Omental fat pad (tissue), 4 donors: ENCODE results near the gene MMP17. TPM values are rescaled to one million over a fixed set of nuclear protein-coding genes. Genes with fewer than 3 reads are reported as not detected.

Experiments
- ATAC-seq: fragments of 150-250 bp; one replicate; pipeline ENCODE4 v1.9.1; 2016; ENCODE audit warnings: mild to moderate bottlenecking, moderate library complexity; ENCODE audit not compliant: low FRiP score
- DNase-seq: peaks from one replicate; pipeline ENCODE4 v3.0.0-alpha.2; 2019; ENCODE audit warnings: low spot score
- CTCF ChIP-seq, 3 donors: fragments of 450-650 bp; IDR thresholded peaks; one replicate each; pipeline ENCODE4 v1.5.1; 2016 to 2017; ENCODE audit warnings: antibody characterized with exemption in 3 of 3, mild to moderate bottlenecking in 3 of 3, moderate library complexity in 2 of 3
- total RNA-seq, 4 donors: library from RNA; depleted of rRNA; stranded (reverse); fragments of >200 nt; gene quantifications; one replicate each; pipeline ENCODE4 v1.1.0, GENCODE V29; 2016

The MMP17 gene
- total RNA-seq, 4 donors from 2014 or later = 2.3 to 10.9 (median 3.0) TPM

DNA sequence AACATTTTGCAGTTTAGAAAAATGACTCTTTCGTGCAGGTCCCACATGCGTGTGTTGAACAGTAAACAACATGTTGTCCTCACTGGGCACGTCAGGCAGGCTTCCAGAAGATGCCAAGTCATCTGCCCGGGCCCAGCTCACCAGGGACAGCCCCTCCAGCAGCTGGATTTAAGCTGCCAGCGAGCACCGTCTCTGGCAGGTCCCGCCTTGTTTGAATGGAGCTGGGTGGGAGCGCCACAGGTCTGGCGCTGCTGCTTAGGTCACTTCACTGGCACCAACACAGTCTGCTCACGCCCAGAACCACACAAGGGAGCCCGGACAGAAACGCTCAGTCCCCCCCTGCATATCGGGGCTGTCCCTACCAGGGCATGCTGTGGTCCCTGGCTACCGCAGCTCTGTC lies 33.1 kb upstream of the MMP17 start:
- DNase-seq (no peak), ATAC-seq (no peak)
- no peak for TF ChIP-seq CTCF (IDR thresholded peaks at IDR 0.05)

GRCh38 chr12:131795690-131796410 lies 32.3 kb upstream of the MMP17 start:
- no peak for ATAC-seq
- TF ChIP-seq CTCF (IDR thresholded peaks at IDR 0.05) = no peak
- no peak for DNase-seq

DNA sequence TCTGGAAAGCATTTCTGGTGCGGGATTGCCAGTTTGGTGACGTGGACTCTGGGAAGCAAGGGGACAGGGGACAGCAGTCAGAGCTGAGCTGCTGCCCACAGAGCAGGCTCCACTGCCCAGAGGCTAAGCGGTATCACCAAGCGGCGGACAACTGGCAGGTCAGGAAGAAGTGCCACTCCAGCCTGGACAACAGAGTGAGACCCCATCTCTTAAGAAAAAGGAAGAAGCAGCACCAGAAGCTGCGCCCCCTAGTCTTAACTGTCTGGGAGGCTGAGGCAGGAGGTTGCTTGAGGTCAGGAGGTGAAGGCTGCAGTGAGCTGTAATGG lies 31.8 kb upstream of the MMP17 start:
- ATAC-seq = no peak
- no peak for DNase-seq
- TF ChIP-seq CTCF (IDR thresholded peaks at IDR 0.05) = no peak

DNA sequence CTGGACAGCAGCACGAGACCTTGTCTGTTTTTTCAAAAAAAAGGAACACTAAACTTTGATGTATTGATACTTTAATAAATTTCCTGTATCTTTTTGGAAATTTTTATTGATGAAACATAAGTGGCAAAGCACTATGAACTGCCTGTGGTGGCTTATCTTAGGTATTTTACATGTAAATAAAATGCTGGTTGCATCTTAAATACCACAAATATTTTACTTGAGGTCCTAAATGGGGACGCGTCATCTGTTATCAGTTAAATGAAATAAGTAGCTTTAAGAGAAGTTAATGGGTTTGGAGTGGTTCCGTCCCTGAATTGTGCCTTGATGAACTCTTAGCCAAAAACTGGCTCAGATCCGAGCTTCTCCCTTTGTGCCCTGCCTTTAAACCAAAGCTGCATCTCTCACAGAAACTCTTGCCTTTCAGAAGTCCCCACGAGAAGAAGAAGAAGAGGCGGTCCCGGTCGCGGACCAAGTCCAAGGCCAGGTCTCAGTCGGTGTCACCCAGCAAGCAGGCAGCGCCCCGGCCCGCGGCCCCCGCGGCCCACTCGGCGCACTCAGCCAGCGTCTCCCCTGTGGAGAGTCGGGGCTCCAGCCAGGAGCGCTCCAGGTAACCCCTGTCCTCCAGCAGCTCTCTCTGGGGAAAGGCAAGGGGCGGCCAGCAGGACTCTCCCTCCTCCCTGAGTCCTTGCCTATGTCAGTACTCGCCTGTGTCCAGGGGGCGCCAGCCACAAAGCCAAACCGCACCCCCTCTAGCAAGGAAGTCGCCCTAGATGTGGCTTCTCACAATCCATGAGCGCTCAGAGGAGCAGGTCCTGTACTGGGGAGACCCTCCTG lies 31.2 kb upstream of the MMP17 start:
- ATAC-seq = no peak
- TF ChIP-seq CTCF (IDR thresholded peaks at IDR 0.05) = no peak
- no peak for DNase-seq

DNA sequence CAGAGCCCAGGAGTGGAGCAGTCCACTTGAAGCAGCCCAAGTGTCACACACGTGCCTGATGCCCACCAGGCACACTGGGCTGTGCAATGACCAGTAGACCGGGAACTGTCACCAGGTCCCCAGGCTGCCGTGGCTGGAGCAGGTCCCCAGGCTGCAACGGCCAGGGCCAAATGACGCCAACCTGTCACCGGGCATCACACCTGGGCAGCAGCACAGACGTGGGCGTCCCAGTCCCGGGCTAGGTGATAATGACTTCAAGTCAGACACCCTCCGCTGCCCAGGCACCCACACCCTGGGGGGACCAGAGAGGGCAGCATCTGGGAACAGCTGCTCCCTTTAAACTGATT lies 30.6 kb upstream of the MMP17 start:
- no peak for ATAC-seq
- TF ChIP-seq CTCF (IDR thresholded peaks at IDR 0.05) = no peak
- no peak for DNase-seq

- ATAC-seq = no peak
- TF ChIP-seq CTCF (IDR thresholded peaks at IDR 0.05) = no peak
Measured at GRCh38 chr12:131799195-131799594, 29.0 kb upstream of the MMP17 start.

More at GRCh38 chr12:131799195-131799594, 29.0 kb upstream of the MMP17 start:
- DNase-seq = no peak
